ENCODE data around the gene CES3.

GRCh38 chr16:66924527-66925321 lies 36.3 kb upstream of the CES3 start:
- TF ChIP-seq LEF1 (IDR thresholded peaks at IDR 0.05; ENCODE audit: borderline replicate concordance) (no peak), ARNT (IDR thresholded peaks at IDR 0.05) (no peak), SP1 (IDR thresholded peaks at IDR 0.05) (no peak)
